GM19372 (cell line): ENCODE results near the gene NDUFAF3.

Source experiments
- ATAC-seq: cut with Tn5 transposase; IDR thresholded peaks from one replicate; pipeline ENCODE4 v1.9.1; 2021; ENCODE audit warnings: mild to moderate bottlenecking, low read depth, moderate library complexity; ENCODE audit not compliant: unreplicated experiment

The NDUFAF3 gene

GRCh38 chr3:49017229-49017970, 4.5 kb upstream of the NDUFAF3 start:
- ATAC-seq: no peak

GRCh38 chr3:49017971-49018706, 3.8 kb upstream of the NDUFAF3 start, which contains the start of gene DALRD3:
TSS of gene DALRD3 (minus strand) at chr3:49018580. CDS start at chr3:49018564, 16 bp downstream.
- ATAC-seq: no peak

- ATAC-seq: no peak
These were observed 3.3 kb upstream of the NDUFAF3 start for GRCh38 chr3:49018707-49019006.

GRCh38 chr3:49019941-49020329, 2.0 kb upstream of the NDUFAF3 start:
- ATAC-seq: no peak

GRCh38 chr3:49020330-49021212, 1.4 kb upstream of the NDUFAF3 start:
- peak; percentile 2 for ATAC-seq

- peak; percentile 42 for ATAC-seq
These were observed 608 bp upstream of the NDUFAF3 start for GRCh38 chr3:49021213-49021812.

GRCh38 chr3:49022688-49023171, 809 bp downstream of the NDUFAF3 start:
- no peak for ATAC-seq

GRCh38 chr3:49023775-49024174, 1.9 kb downstream of the NDUFAF3 start:
- ATAC-seq: no peak

- no peak for ATAC-seq
These were observed 2.5 kb downstream of the NDUFAF3 start for GRCh38 chr3:49024449-49024848.

- ATAC-seq: no peak
These were observed 3.3 kb downstream of the NDUFAF3 start for GRCh38 chr3:49025005-49025792.

- ATAC-seq: no peak
These were observed 4.0 kb downstream of the NDUFAF3 start for GRCh38 chr3:49025793-49026520.

- ATAC-seq: no peak
These were observed 4.6 kb downstream of the NDUFAF3 start for GRCh38 chr3:49026536-49026935.

- no peak for ATAC-seq
These were observed 5.7 kb downstream of the NDUFAF3 start for GRCh38 chr3:49027634-49028033.

GRCh38 chr3:49028298-49028672, 6.4 kb downstream of the NDUFAF3 start:
- ATAC-seq: no peak

- ATAC-seq: peak; percentile 91
These were observed 7.0 kb downstream of the NDUFAF3 start, which contains the start of gene IMPDH2 for GRCh38 chr3:49028673-49029562. TSS of gene IMPDH2 (minus strand) at chr3:49029398. CDS start at chr3:49029350, 48 bp downstream.

- no peak for ATAC-seq
These were observed 7.6 kb downstream of the NDUFAF3 start for GRCh38 chr3:49029563-49029884.

- ATAC-seq: no peak
These were observed 8.4 kb downstream of the NDUFAF3 start for GRCh38 chr3:49030321-49030720.

GRCh38 chr3:49032646-49033304, 10.9 kb downstream of the NDUFAF3 start:
- ATAC-seq: no peak
